GM20000 (cell line): ENCODE results near the gene LIN9.

Experiments
- DNase-seq: peaks from one replicate; pipeline ENCODE4 v3.0.0; 2012; ENCODE audit warnings: low spot score
- CTCF ChIP-seq: IDR thresholded peaks from 2 replicates; pipeline ENCODE4 v1.5.1; 2012; ENCODE audit warnings: mild to moderate bottlenecking, control low read depth; ENCODE audit errors: extremely low read depth, missing control alignments

LIN9 gene

GRCh38 chr1:226335661-226336060, 26.7 kb upstream of the LIN9 start:
- no peak for DNase-seq

GRCh38 chr1:226332947-226333346, 24.0 kb upstream of the LIN9 start:
- TF ChIP-seq CTCF, result no peak

More at GRCh38 chr1:226335661-226336060, 26.7 kb upstream of the LIN9 start:
- TF ChIP-seq CTCF, result no peak

GRCh38 chr1:226329237-226329636, 20.3 kb upstream of the LIN9 start:
- DNase-seq, result no peak
- no peak for TF ChIP-seq CTCF

More at GRCh38 chr1:226332947-226333346, 24.0 kb upstream of the LIN9 start:
- DNase-seq, result no peak

- TF ChIP-seq CTCF, result no peak
- no peak for DNase-seq
Measured at GRCh38 chr1:226327761-226328162, 18.8 kb upstream of the LIN9 start.

GRCh38 chr1:226325178-226325577, 16.2 kb upstream of the LIN9 start:
- DNase-seq, result no peak

GRCh38 chr1:226324479-226324878, 15.5 kb upstream of the LIN9 start:
- no peak for DNase-seq
- TF ChIP-seq CTCF, result no peak

More at GRCh38 chr1:226325178-226325577, 16.2 kb upstream of the LIN9 start:
- TF ChIP-seq CTCF, result no peak

GRCh38 chr1:226322986-226323385, 14.0 kb upstream of the LIN9 start:
- DNase-seq, result no peak
- no peak for TF ChIP-seq CTCF
